ENCODE results near the gene MYO3B. TPM values are rescaled to one million over a fixed set of nuclear protein-coding genes. Genes with fewer than 3 reads are reported as not detected.
A peak's percentile ranks its signal among the peaks of the same experiment; 100 is the strongest.

Gene MYO3B
- total and polyA plus RNA-seq, 7 donors, result 0.34 TPM; not detected in 6

GRCh38 chr2:170394641-170395387 lies 216.9 kb downstream of the MYO3B start:
- H3K9me3 ChIP-seq, result no peaks in the 10 kb centered on the region
- H3K27ac ChIP-seq, result no peak overlapping the region
- no peaks in the 10 kb centered on the region for H3K27me3 ChIP-seq
- TF ChIP-seq EP300 (IDR thresholded peaks at IDR 0.05), result no peak
- TF ChIP-seq POLR2AphosphoS5 (IDR thresholded peaks at IDR 0.05), result no peak
- TF ChIP-seq POLR2A (IDR thresholded peaks at IDR 0.05), result no peak
- no peak for TF ChIP-seq CTCF (IDR thresholded peaks at IDR 0.05)
- peaks cover 0 to 17% (median 0%) of the 10 kb centered on the region in 4 donors for H3K4me1 ChIP-seq
- H3K4me3 ChIP-seq, result no peak overlapping the region
- no peak for DNase-seq
- H3K36me3 ChIP-seq, result no peaks in the 10 kb centered on the region
- intact Hi-C loops (cut with DNase I), result no loop called here

- no peak for TF ChIP-seq EP300 (IDR thresholded peaks at IDR 0.05)
- TF ChIP-seq CTCF (IDR thresholded peaks at IDR 0.05), result peak in 1 of 4 experiments; percentile 18
These were observed 219.0 kb downstream of the MYO3B start for GRCh38 chr2:170396799-170397459.

GRCh38 chr2:170401187-170401586 lies 223.2 kb downstream of the MYO3B start:
- Histone ChIP-seq H3K4me1 (no peaks in the 10 kb centered on the region), H3K27me3 (no peaks in the 10 kb centered on the region), H3K36me3 (no peaks in the 10 kb centered on the region), H3K4me3 (no peak overlapping the region), H3K9me3 (no peaks in the 10 kb centered on the region), H3K27ac (no peak overlapping the region)
- DNase-seq, result no peak
- TF ChIP-seq CTCF (IDR thresholded peaks at IDR 0.05) (no peak), EP300 (IDR thresholded peaks at IDR 0.05) (no peak), POLR2AphosphoS5 (IDR thresholded peaks at IDR 0.05) (no peak), POLR2A (IDR thresholded peaks at IDR 0.05) (no peak)
- 95 to 98% methylated on average over 3 of the region's 3 CpGs for WGBS, 2 donors
- intact Hi-C loops (cut with DNase I), result no loop called here

More at GRCh38 chr2:170396799-170397459, 219.0 kb downstream of the MYO3B start:
- 18 to 22% methylated on average over 5 of the region's 5 CpGs for WGBS, 2 donors
- Histone ChIP-seq H3K27ac (no peak overlapping the region), H3K27me3 (no peaks in the 10 kb centered on the region), H3K9me3 (no peaks in the 10 kb centered on the region), H3K36me3 (no peaks in the 10 kb centered on the region), H3K4me3 (no peak overlapping the region), H3K4me1 (peaks cover 0 to 17% (median 0%) of the 10 kb centered on the region in 4 donors)
- no peak for DNase-seq
- intact Hi-C loops (cut with DNase I), result no loop called here

GRCh38 chr2:170404846-170405245 lies 226.9 kb downstream of the MYO3B start:
- no peak overlapping the region for H3K27ac ChIP-seq
- peaks cover 0 to 10% (median 0%) of the 10 kb centered on the region in 3 donors for H3K27me3 ChIP-seq
- no peak for DNase-seq
- no peaks in the 10 kb centered on the region for H3K36me3 ChIP-seq
- intact Hi-C loops (cut with DNase I), result no loop called here
- H3K9me3 ChIP-seq, result no peaks in the 10 kb centered on the region
- peaks cover 0 to 6% (median 4%) of the 10 kb centered on the region in 4 donors for H3K4me1 ChIP-seq
- no peak for TF ChIP-seq CTCF (IDR thresholded peaks at IDR 0.05)
- no peak for TF ChIP-seq POLR2A (IDR thresholded peaks at IDR 0.05)
- TF ChIP-seq POLR2AphosphoS5 (IDR thresholded peaks at IDR 0.05), result no peak
- TF ChIP-seq EP300 (IDR thresholded peaks at IDR 0.05), result no peak
- 76 to 88% methylated on average over 3 of the region's 3 CpGs for WGBS, 2 donors
- H3K4me3 ChIP-seq, result no peak overlapping the region

Data from sigmoid colon (tissue), 7 donors.